Pancreas (tissue), 10 donors: Measurements from ENCODE around the gene MOB1B. TPM values are rescaled to one million over a fixed set of nuclear protein-coding genes. Genes with fewer than 3 reads are reported as not detected.
A peak's percentile ranks its signal among the peaks of the same experiment; 100 is the strongest.
"Not testable (repeated sequence)": the region's sequence is repeated elsewhere in the genome, so short reads cannot be mapped to it uniquely, and the experiment has no call there.

Source experiments
- ATAC-seq, 4 donors: fragments of 200-7000 bp; cut with Tn5 transposase; one replicate each; pipeline versions ENCODE4 v1.8.0 to v1.9.1; 2020; ENCODE audit warnings: mild to moderate bottlenecking in 4 of 4, moderate library complexity in 4 of 4
- DNase-seq, 6 donors: peaks; one replicate each; pipeline ENCODE4 v3.0.0-alpha.2; 2020
- FAIRE-seq: peaks from 2 replicates; lab custom pipeline; 2012; peaks lifted over from hg19 to GRCh38; lab: Jason Lieb, UNC
- H3K27ac ChIP-seq, 4 donors: fragments of 200-600 bp; sonication (generic); 1 replicate in 3 of 4; 2 replicates in 1 of 4; pipeline versions ENCODE4 v1.5.0 to v1.8.0; 2020
- H3K27me3 ChIP-seq, 4 donors: fragments of 200-600 bp; one replicate each; pipeline ENCODE4 v1.8.0; 2021
- H3K36me3 ChIP-seq, 3 donors: fragments of 200-600 bp; sonication (generic) in 1 of 3; one replicate each; pipeline versions ENCODE4 v1.5.0 to v1.8.0; 2020 to 2021
- H3K4me1 ChIP-seq, 3 donors: fragments of 200-600 bp; one replicate each; pipeline ENCODE4 v1.8.0; 2021
- H3K4me3 ChIP-seq, 4 donors: fragments of 200-600 bp; sonication (generic) in 2 of 4; one replicate each; pipeline versions ENCODE4 v1.5.0 to v1.8.0; 2020 to 2021
- H3K9me3 ChIP-seq, 4 donors: fragments of 200-600 bp; one replicate each; pipeline ENCODE4 v1.8.0; 2021
- WGBS, 2 donors: extraction: QIAGEN DNeasy Blood & Tissue Kit; methylation state at CpG; one replicate each; pipeline ENCODE4 v1.1.7; 2013; 5-methylcytosine and 5-hydroxymethylcytosine counted together
- intact Hi-C, 3 donors: fragments of 100-400 bp; cut with DNase I; formaldehyde crosslinking; loops; one replicate each; pipeline versions ENCODE4 v1.11.1 to v1.14.2; 2022
- polyA plus RNA-seq, 2 donors: library from polyadenylated mRNA; stranded (reverse); fragments of 200-250 nt; gene quantifications; one replicate each; pipeline ENCODE4 v1.2.3, GENCODE V29; 2013
- total RNA-seq, 6 donors: library from RNA; stranded (reverse); fragmentation: NEBNext Ultra II Directional in 4 of 6; extraction: Animal tissue kit (Norgen Biotek cat#: 25700) in 4 of 6; gene quantifications; one replicate each; pipeline versions ENCODE4 v1.2.1 to v1.2.4, GENCODE V29; 2021 to 2023
- TF ChIP-seq, protein P1 (sequence below), 4 donors: fragments of 200-600 bp; sonication (generic) in 3 of 4; IDR thresholded peaks; one replicate each; pipeline versions ENCODE4 v1.5.0 to v1.8.0; 2021; ENCODE audit warnings: antibody characterized with exemption in 4 of 4
- donor health status: healthy with polysubstance abuse.
- donor health status: DM: no; HTN: no; CAD: no; lungs with moderate emphysema.
- donor health status: DM: no; HTN: no; CAD: no.
- donor health status: control.
- donor health status: control.
- donor health status: Bipolar disorder and iron deficiency.
- donor health status: DM: yes; HTN: yes; CAD: no.
- donor health status: DM: no; HTN: no; CAD: no.
- donor health status: DM: no; HTN: no; CAD: no.
- donor health status: DM: yes; HTN: yes; CAD: no.

MOB1B gene
- total and polyA plus RNA-seq, 8 donors, result 3.6 to 15.6 (median 9.4) TPM

DNA sequence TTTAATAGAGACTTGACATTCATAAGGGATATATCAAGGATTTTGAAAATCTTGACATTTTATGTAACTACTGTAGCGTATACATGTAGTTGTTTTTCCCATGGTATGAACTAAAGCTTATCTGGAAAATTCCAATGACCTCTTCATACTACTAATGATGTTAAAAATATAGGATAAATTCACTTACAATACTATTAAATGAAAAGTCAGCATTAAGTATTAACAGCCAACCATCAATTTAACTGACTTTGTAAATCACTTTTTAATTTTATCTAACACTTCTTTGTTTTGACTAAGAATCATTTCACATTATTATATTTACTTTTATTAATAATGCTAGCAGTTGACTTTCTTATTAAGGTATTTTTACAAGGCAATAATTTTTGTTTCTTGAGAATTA, 125.4 kb downstream of the MOB1B start:
- DNase-seq (no peak), FAIRE-seq (peak; percentile 87), ATAC-seq (no peak)
- Histone ChIP-seq H3K4me1 (peaks cover 0 to 9% (median 4%) of the 10 kb centered on the region in 3 donors), H3K4me3 (no peak overlapping the region), H3K9me3 (no peaks in the 10 kb centered on the region), H3K36me3 (no peaks in the 10 kb centered on the region), H3K27me3 (no peaks in the 10 kb centered on the region), H3K27ac (no peak overlapping the region)
- TF ChIP-seq, protein P1, sequence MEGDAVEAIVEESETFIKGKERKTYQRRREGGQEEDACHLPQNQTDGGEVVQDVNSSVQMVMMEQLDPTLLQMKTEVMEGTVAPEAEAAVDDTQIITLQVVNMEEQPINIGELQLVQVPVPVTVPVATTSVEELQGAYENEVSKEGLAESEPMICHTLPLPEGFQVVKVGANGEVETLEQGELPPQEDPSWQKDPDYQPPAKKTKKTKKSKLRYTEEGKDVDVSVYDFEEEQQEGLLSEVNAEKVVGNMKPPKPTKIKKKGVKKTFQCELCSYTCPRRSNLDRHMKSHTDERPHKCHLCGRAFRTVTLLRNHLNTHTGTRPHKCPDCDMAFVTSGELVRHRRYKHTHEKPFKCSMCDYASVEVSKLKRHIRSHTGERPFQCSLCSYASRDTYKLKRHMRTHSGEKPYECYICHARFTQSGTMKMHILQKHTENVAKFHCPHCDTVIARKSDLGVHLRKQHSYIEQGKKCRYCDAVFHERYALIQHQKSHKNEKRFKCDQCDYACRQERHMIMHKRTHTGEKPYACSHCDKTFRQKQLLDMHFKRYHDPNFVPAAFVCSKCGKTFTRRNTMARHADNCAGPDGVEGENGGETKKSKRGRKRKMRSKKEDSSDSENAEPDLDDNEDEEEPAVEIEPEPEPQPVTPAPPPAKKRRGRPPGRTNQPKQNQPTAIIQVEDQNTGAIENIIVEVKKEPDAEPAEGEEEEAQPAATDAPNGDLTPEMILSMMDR (IDR thresholded peaks at IDR 0.05), result no peak
- 98 to 100% methylated on average over 1 of the region's 1 CpG for WGBS, 2 donors
- intact Hi-C loops, result no loop called here

DNA sequence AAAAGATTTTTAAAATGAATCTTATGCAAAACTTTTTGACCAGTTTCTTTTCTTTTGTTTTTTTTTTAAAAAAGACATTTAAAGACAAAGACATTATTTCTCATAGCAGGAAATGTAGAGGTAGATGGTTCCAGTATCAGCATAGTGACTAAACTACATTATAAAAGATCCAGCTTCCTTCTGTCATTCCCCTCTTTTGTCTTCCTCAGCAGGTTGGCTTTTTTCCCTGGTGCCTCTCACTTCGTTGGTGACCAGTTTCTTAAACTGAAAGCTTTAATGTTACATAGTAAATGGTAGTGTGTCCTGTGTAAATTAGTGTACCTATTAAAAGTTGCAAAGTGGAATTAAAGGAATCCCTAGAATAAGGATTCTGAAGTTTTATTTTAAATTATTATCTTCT, 127.3 kb downstream of the MOB1B start:
- Histone ChIP-seq H3K36me3 (no peaks in the 10 kb centered on the region), H3K27ac (no peak overlapping the region), H3K4me1 (peaks cover 0 to 9% (median 4%) of the 10 kb centered on the region in 3 donors), H3K9me3 (no peaks in the 10 kb centered on the region), H3K27me3 (no peaks in the 10 kb centered on the region), H3K4me3 (no peak overlapping the region)
- TF ChIP-seq, protein P1 (IDR thresholded peaks at IDR 0.05), result no peak
- ATAC-seq, result no peak
- FAIRE-seq, result no peak
- DNase-seq, result no peak
- WGBS, 2 donors, result 59 to 66% methylated on average over 1 of the region's 1 CpG
- intact Hi-C loops, result no loop called here

DNA sequence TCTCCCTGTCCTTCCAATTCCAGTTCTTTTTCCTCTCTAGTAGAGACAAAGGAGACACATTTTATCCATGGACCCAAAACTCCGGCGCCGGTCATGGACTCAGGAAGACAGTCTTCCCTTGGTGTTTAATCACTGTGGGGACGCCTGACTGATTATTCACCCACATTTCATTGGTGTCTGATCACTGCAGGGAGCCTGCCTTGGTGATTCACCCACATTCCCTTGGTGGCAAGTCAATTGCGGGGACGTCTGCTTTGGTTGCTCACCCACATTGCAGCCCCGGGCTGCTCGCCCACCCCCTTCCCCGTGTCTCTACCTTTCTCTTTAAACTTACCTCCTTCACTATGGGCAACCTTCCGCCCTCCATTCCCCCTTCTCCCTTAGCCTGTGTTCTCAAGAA, 129.9 kb downstream of the MOB1B start:
- not testable (repeated sequence) for FAIRE-seq, DNase-seq

More for the DNA sequence above, 129.9 kb downstream of the MOB1B start:
- H3K4me1 ChIP-seq, H3K4me3 ChIP-seq, ATAC-seq, intact Hi-C loops, H3K27me3 ChIP-seq, H3K36me3 ChIP-seq, H3K9me3 ChIP-seq, H3K27ac ChIP-seq: not testable (repeated sequence)
- 86 to 89% methylated on average over 10 of the region's 10 CpGs for WGBS, 2 donors

Other genes starting within 250 kb of the MOB1B start
- gene JCHAIN, start 235.9 kb upstream of the MOB1B start, total RNA-seq, result 100 to 1,000 TPM in 1 of 6 donors, 10 to 100 TPM in 1, 1 to 10 TPM in 3, under 1 TPM in 1; 0.42 to 122 (median 5.9) TPM
- gene JCHAIN, start 235.9 kb upstream of the MOB1B start, polyA plus RNA-seq, result 1 to 10 TPM in 1 of 2 donors, under 1 TPM in 1; 0.38 to 2.0 TPM
- 10 to 100 TPM in 3 of 6 donors, 1 to 10 TPM in 3; 6.5 to 12.2 (median 9.6) TPM for gene UTP3, start 213.8 kb upstream of the MOB1B start, total RNA-seq
- gene UTP3, start 213.8 kb upstream of the MOB1B start, polyA plus RNA-seq, result 10 to 100 TPM; 10.6 to 15.4 TPM
- 10 to 100 TPM; 18.3 to 42.1 (median 19.8) TPM for gene RUFY3, start 180.4 kb upstream of the MOB1B start, total RNA-seq
- 10 to 100 TPM; 23.2 to 31.8 TPM for gene RUFY3, start 180.4 kb upstream of the MOB1B start, polyA plus RNA-seq
- gene GRSF1, start 62.5 kb upstream of the MOB1B start, total RNA-seq, result 10 to 100 TPM; 25.1 to 41.4 (median 34.0) TPM
- gene GRSF1, start 62.5 kb upstream of the MOB1B start, polyA plus RNA-seq, result 10 to 100 TPM; 15.5 to 41.8 TPM
- 1 to 10 TPM; 1.7 to 8.9 (median 4.1) TPM for gene DCK, start 91.3 kb downstream of the MOB1B start, total RNA-seq
- gene DCK, start 91.3 kb downstream of the MOB1B start, polyA plus RNA-seq, result 1 to 10 TPM; 3.1 to 8.1 TPM